WERI-Rb-1 (cell line): Measurements from ENCODE around the gene KCNH1.

Experiments
- DNase-seq: peaks from one replicate; pipeline ENCODE4 v3.0.0-alpha.2; 2020
- H3K27ac ChIP-seq: fragments of 250-450 bp; sonication (Bioruptor Pico); 2 replicates; pipeline ENCODE4 v1.5.1; 2020; ENCODE audit warnings: mild to moderate bottlenecking, moderate library complexity
- H3K27me3 ChIP-seq: fragments of 250-450 bp; sonication (Bioruptor Pico); 2 replicates; pipeline ENCODE4 v1.5.1; 2021; ENCODE audit warnings: mild to moderate bottlenecking, low read depth, moderate library complexity; ENCODE audit not compliant: insufficient read depth, severe bottlenecking
- H3K36me3 ChIP-seq: fragments of 250-450 bp; sonication (Bioruptor Pico); 2 replicates; pipeline ENCODE4 v1.5.1; 2020; ENCODE audit warnings: mild to moderate bottlenecking, moderate library complexity
- H3K4me3 ChIP-seq: 2 replicates; pipeline ENCODE4 v1.5.1; 2011; ENCODE audit warnings: low read depth, mild to moderate bottlenecking, control low read depth, low read length
- H3K9me3 ChIP-seq: fragments of 250-450 bp; sonication (Bioruptor Pico); 2 replicates; pipeline ENCODE4 v1.5.1; 2021; ENCODE audit warnings: mild to moderate bottlenecking, moderate library complexity; ENCODE audit not compliant: severe bottlenecking
- TF ChIP-seq, protein P1 (sequence below): IDR thresholded peaks from 2 replicates; pipeline ENCODE4 v1.5.1; 2011; ENCODE audit warnings: low read depth, mild to moderate bottlenecking, control low read depth, inconsistent platforms, low read length

KCNH1 gene

GRCh38 chr1:210905365-210905904 lies 228.5 kb downstream of the KCNH1 start:
- TF ChIP-seq, protein P1, sequence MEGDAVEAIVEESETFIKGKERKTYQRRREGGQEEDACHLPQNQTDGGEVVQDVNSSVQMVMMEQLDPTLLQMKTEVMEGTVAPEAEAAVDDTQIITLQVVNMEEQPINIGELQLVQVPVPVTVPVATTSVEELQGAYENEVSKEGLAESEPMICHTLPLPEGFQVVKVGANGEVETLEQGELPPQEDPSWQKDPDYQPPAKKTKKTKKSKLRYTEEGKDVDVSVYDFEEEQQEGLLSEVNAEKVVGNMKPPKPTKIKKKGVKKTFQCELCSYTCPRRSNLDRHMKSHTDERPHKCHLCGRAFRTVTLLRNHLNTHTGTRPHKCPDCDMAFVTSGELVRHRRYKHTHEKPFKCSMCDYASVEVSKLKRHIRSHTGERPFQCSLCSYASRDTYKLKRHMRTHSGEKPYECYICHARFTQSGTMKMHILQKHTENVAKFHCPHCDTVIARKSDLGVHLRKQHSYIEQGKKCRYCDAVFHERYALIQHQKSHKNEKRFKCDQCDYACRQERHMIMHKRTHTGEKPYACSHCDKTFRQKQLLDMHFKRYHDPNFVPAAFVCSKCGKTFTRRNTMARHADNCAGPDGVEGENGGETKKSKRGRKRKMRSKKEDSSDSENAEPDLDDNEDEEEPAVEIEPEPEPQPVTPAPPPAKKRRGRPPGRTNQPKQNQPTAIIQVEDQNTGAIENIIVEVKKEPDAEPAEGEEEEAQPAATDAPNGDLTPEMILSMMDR, result no peak
- DNase-seq, result no peak
- no peak overlapping the region for H3K4me3 ChIP-seq
- H3K36me3 ChIP-seq, result no peaks in the 10 kb centered on the region
- H3K9me3 ChIP-seq, result no peaks in the 10 kb centered on the region
- H3K27ac ChIP-seq, result no peak overlapping the region
- peaks cover 27% of the 10 kb centered on the region for H3K27me3 ChIP-seq

- H3K9me3 ChIP-seq, result no peaks in the 10 kb centered on the region
- no peaks in the 10 kb centered on the region for H3K36me3 ChIP-seq
- no peak overlapping the region for H3K27ac ChIP-seq
- TF ChIP-seq, protein P1, result no peak
- no peak for DNase-seq
- no peak overlapping the region for H3K4me3 ChIP-seq
- peaks cover 26% of the 10 kb centered on the region for H3K27me3 ChIP-seq
Measured at GRCh38 chr1:210901981-210902770, 231.8 kb downstream of the KCNH1 start.

DNA sequence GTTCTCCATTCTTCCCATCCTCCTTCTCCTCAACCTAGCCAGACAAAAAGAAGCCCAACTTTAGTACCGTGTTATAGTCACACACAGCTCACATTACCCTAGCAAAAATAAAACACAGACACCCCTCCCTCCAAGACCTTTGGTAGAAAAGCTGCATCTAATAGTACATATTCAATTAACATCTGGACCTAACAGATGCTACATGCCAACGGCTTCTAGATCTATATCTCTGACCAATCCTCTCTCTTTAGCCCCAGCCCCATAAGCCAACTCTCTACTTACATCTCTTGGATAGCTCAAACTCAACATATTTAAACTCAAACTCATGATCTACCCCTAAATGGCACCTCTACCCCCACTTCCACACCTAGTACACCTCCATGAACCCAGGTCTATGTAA lies 233.1 kb downstream of the KCNH1 start:
- TF ChIP-seq, protein P1, result no peak
- Histone ChIP-seq H3K9me3 (no peaks in the 10 kb centered on the region), H3K27me3 (peaks cover 19% of the 10 kb centered on the region), H3K36me3 (no peaks in the 10 kb centered on the region), H3K27ac (no peak overlapping the region), H3K4me3 (no peak overlapping the region)
- DNase-seq, result no peak

DNA sequence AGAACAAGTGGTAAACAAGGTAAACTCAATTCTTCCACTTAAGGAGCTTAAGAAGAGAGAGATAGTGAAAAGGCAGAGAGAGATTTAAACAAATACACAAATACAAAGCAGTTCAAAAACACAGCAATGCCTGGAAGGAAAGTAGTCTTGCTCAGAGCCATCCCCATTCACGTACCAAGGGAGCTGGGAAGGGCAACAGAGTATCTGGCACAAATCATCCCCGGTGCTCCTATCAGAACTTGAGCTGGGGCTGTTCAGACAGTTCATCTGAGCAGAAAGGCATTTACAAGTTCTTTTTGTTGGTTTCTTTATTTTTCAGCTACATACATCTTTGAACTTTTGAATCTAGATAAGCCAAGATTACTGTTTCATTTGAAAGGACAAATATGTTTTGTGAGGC lies 233.9 kb downstream of the KCNH1 start:
- Histone ChIP-seq H3K27me3 (peaks cover 19% of the 10 kb centered on the region), H3K9me3 (no peaks in the 10 kb centered on the region), H3K27ac (no peak overlapping the region), H3K4me3 (no peak overlapping the region), H3K36me3 (no peaks in the 10 kb centered on the region)
- TF ChIP-seq, protein P1, result no peak
- DNase-seq, result no peak

- H3K9me3 ChIP-seq, result no peaks in the 10 kb centered on the region
- H3K27me3 ChIP-seq, result peaks cover 19% of the 10 kb centered on the region
- no peaks in the 10 kb centered on the region for H3K36me3 ChIP-seq
- H3K27ac ChIP-seq, result no peak overlapping the region
- DNase-seq, result no peak
- TF ChIP-seq, protein P1, result no peak
- H3K4me3 ChIP-seq, result no peak overlapping the region
Measured at GRCh38 chr1:210899676-210900075, 234.3 kb downstream of the KCNH1 start.

GRCh38 chr1:210898473-210898872 lies 235.5 kb downstream of the KCNH1 start:
- Histone ChIP-seq H3K4me3 (no peak overlapping the region), H3K27ac (no peak overlapping the region), H3K9me3 (no peaks in the 10 kb centered on the region), H3K27me3 (peaks cover 19% of the 10 kb centered on the region), H3K36me3 (no peaks in the 10 kb centered on the region)
- TF ChIP-seq, protein P1, result no peak
- no peak for DNase-seq
